Measurements from ENCODE around the gene RNF217. TPM values are rescaled to one million over a fixed set of nuclear protein-coding genes. Genes with fewer than 3 reads are reported as not detected.

The RNF217 gene, protein sequence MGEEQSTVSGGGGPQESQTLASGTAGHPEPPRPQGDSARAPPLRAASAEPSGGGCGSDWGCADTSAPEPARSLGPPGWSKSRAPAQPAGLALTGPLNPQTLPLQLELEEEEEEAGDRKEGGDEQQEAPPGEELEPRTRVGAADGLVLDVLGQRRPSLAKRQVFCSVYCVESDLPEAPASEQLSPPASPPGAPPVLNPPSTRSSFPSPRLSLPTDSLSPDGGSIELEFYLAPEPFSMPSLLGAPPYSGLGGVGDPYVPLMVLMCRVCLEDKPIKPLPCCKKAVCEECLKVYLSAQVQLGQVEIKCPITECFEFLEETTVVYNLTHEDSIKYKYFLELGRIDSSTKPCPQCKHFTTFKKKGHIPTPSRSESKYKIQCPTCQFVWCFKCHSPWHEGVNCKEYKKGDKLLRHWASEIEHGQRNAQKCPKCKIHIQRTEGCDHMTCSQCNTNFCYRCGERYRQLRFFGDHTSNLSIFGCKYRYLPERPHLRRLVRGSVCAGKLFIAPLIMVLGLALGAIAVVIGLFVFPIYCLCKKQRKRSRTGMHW
- 13.4 and 28.1 TPM in 2 replicates for total RNA-seq

GRCh38 chr6:124961777-124962638 lies at the start of gene RNF217:
RNF217 (plus strand) TSS chr6:124962437; CDS start chr6:124962545, 108 bp downstream.

Other genes with a start within 250 kb of the RNF217 start
- gene TPD52L1, start 191.3 kb downstream of the RNF217 start, total RNA-seq: 8.1 and 13.7 TPM in 2 replicates

All from uterine smooth muscle cell (primary cell).